GM23338 (cell line): Measurements from ENCODE around the gene GSDME. TPM values are rescaled to one million over a fixed set of nuclear protein-coding genes. Genes with fewer than 3 reads are reported as not detected.

ENCODE experiments used
- CREB1 ChIP-seq: fragments of 250-450 bp; sonication (Bioruptor Pico); IDR thresholded peaks from 2 replicates; pipeline ENCODE4 v1.5.0; 2020; ENCODE audit warnings: low read depth, mild to moderate bottlenecking, moderate library complexity
- EZH2 ChIP-seq: fragments of 200-600 bp; sonication (generic); IDR thresholded peaks from one replicate; pipeline ENCODE4 v1.8.0; 2017; ENCODE audit warnings: antibody characterized with exemption, mild to moderate bottlenecking, low read depth; ENCODE audit not compliant: unreplicated experiment
- NANOG ChIP-seq: IDR thresholded peaks from 2 replicates; pipeline ENCODE4 v1.6.1; 2016; ENCODE audit warnings: antibody characterized with exemption, borderline replicate concordance
- POLR2AphosphoS5 ChIP-seq: IDR thresholded peaks from 2 replicates; pipeline ENCODE4 v1.6.1; 2016; ENCODE audit warnings: antibody characterized with exemption, low read depth
- STAT1 ChIP-seq: IDR thresholded peaks from one replicate; pipeline ENCODE4 v1.6.1; 2016; ENCODE audit warnings: antibody characterized with exemption; ENCODE audit not compliant: unreplicated experiment
- ZNF114 ChIP-seq: fragments of 250-450 bp; sonication (Bioruptor Pico); IDR thresholded peaks from 2 replicates; pipeline ENCODE4 v1.5.0; 2020; ENCODE audit warnings: mild to moderate bottlenecking, moderate library complexity
- ZNF331 ChIP-seq: fragments of 250-450 bp; sonication (Bioruptor Pico); IDR thresholded peaks from 2 replicates; pipeline ENCODE4 v1.5.0; 2020; ENCODE audit warnings: low read depth, mild to moderate bottlenecking, moderate library complexity
- polyA plus RNA-seq: library from polyadenylated mRNA; unstranded; fragments of >200 nt; fragmentation: Nextera tagmentation; extraction: Ambion mirVana; gene quantifications from 2 replicates; pipeline ENCODE4 v1.2.1, GENCODE V29; 2016
- total RNA-seq: library from RNA; depleted of rRNA; stranded (reverse); fragments of >200 nt; shearing (Covaris generic); gene quantifications from 2 replicates; pipeline ENCODE4 v1.2.3, GENCODE V29; 2014
- TF ChIP-seq, protein P1 (sequence below): fragments of 250-450 bp; sonication (Bioruptor Pico); IDR thresholded peaks from 2 replicates; pipeline ENCODE4 v1.5.0; 2020; ENCODE audit warnings: mild to moderate bottlenecking, moderate library complexity
- TF ChIP-seq, protein P2 (sequence below), 2 experiments: fragments of 200-600 bp in 1 of 2; sonication (generic) in 1 of 2; conservative IDR thresholded peaks; 2 replicates each; pipeline versions ENCODE4 v1.5.1 to v1.6.1; 2016 to 2017; ENCODE audit warnings: antibody characterized with exemption in 2 of 2, low read depth in 2 of 2, mild to moderate bottlenecking in 2 of 2, moderate library complexity in 1 of 2
- TF ChIP-seq, protein P3 (sequence below): IDR thresholded peaks from one replicate; pipeline ENCODE4 v1.6.1; 2018; ENCODE audit warnings: antibody characterized with exemption; ENCODE audit not compliant: unreplicated experiment

The GSDME gene
- total and polyA plus RNA-seq, 2 experiments from 2014 or later = 8.3 to 8.5 TPM

DNA sequence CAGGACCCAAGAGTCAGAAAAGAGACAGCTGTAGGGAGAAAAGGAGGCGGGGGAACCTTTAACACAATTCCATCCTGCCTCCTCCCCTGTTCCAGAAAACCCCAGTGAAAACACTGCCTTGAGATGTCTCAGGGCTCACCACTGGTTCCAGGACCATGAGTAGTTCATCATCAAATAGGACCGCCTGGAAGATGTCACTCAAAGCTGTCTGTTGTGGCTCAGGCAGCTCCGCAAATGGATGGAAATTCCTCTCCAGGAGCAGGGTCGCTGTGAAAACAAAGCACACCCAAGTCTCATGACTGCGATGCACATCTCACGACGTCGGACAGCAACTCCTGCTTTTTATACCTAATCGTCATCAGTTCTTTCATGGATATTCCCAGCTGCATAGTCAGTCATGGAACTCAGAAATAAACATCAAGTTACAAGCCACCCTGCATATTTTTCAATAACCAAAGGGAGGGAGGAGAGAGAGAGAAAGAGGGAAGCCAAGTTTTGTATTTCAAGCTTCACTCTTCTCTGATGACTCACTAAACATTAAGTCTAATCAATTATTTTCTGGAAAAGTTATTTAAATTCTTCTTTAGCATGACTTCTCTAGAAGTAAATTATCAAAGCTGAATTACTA, 49.2 kb downstream of the GSDME start (continued):
- TF ChIP-seq, protein P1, sequence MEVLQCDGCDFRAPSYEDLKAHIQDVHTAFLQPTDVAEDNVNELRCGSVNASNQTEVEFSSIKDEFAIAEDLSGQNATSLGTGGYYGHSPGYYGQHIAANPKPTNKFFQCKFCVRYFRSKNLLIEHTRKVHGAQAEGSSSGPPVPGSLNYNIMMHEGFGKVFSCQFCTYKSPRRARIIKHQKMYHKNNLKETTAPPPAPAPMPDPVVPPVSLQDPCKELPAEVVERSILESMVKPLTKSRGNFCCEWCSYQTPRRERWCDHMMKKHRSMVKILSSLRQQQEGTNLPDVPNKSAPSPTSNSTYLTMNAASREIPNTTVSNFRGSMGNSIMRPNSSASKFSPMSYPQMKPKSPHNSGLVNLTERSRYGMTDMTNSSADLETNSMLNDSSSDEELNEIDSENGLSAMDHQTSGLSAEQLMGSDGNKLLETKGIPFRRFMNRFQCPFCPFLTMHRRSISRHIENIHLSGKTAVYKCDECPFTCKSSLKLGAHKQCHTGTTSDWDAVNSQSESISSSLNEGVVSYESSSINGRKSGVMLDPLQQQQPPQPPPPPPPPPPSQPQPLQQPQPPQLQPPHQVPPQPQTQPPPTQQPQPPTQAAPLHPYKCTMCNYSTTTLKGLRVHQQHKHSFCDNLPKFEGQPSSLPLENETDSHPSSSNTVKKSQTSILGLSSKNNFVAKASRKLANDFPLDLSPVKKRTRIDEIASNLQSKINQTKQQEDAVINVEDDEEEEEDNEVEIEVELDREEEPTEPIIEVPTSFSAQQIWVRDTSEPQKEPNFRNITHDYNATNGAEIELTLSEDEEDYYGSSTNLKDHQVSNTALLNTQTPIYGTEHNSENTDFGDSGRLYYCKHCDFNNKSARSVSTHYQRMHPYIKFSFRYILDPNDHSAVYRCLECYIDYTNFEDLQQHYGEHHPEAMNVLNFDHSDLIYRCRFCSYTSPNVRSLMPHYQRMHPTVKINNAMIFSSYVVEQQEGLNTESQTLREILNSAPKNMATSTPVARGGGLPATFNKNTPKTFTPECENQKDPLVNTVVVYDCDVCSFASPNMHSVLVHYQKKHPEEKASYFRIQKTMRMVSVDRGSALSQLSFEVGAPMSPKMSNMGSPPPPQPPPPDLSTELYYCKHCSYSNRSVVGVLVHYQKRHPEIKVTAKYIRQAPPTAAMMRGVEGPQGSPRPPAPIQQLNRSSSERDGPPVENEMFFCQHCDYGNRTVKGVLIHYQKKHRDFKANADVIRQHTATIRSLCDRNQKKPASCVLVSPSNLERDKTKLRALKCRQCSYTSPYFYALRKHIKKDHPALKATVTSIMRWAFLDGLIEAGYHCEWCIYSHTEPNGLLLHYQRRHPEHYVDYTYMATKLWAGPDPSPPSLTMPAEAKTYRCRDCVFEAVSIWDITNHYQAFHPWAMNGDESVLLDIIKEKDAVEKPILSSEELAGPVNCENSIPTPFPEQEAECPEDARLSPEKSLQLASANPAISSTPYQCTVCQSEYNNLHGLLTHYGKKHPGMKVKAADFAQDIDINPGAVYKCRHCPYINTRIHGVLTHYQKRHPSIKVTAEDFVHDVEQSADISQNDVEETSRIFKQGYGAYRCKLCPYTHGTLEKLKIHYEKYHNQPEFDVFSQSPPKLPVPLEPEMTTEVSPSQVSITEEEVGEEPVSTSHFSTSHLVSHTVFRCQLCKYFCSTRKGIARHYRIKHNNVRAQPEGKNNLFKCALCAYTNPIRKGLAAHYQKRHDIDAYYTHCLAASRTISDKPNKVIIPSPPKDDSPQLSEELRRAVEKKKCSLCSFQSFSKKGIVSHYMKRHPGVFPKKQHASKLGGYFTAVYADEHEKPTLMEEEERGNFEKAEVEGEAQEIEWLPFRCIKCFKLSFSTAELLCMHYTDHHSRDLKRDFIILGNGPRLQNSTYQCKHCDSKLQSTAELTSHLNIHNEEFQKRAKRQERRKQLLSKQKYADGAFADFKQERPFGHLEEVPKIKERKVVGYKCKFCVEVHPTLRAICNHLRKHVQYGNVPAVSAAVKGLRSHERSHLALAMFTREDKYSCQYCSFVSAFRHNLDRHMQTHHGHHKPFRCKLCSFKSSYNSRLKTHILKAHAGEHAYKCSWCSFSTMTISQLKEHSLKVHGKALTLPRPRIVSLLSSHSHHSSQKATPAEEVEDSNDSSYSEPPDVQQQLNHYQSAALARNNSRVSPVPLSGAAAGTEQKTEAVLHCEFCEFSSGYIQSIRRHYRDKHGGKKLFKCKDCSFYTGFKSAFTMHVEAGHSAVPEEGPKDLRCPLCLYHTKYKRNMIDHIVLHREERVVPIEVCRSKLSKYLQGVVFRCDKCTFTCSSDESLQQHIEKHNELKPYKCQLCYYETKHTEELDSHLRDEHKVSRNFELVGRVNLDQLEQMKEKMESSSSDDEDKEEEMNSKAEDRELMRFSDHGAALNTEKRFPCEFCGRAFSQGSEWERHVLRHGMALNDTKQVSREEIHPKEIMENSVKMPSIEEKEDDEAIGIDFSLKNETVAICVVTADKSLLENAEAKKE (CRISPR knock-in tag) = no peak
- no peak for TF ChIP-seq STAT1
- TF ChIP-seq, protein P2, sequence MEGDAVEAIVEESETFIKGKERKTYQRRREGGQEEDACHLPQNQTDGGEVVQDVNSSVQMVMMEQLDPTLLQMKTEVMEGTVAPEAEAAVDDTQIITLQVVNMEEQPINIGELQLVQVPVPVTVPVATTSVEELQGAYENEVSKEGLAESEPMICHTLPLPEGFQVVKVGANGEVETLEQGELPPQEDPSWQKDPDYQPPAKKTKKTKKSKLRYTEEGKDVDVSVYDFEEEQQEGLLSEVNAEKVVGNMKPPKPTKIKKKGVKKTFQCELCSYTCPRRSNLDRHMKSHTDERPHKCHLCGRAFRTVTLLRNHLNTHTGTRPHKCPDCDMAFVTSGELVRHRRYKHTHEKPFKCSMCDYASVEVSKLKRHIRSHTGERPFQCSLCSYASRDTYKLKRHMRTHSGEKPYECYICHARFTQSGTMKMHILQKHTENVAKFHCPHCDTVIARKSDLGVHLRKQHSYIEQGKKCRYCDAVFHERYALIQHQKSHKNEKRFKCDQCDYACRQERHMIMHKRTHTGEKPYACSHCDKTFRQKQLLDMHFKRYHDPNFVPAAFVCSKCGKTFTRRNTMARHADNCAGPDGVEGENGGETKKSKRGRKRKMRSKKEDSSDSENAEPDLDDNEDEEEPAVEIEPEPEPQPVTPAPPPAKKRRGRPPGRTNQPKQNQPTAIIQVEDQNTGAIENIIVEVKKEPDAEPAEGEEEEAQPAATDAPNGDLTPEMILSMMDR (conservative IDR thresholded peaks at IDR 0.05; ENCODE audit: low read depth in 2 of 2) = no peak
- TF ChIP-seq CREB1 (CRISPR knock-in tag) = no peak
- no peak for TF ChIP-seq ZNF331 (CRISPR knock-in tag)
- TF ChIP-seq, protein P3, sequence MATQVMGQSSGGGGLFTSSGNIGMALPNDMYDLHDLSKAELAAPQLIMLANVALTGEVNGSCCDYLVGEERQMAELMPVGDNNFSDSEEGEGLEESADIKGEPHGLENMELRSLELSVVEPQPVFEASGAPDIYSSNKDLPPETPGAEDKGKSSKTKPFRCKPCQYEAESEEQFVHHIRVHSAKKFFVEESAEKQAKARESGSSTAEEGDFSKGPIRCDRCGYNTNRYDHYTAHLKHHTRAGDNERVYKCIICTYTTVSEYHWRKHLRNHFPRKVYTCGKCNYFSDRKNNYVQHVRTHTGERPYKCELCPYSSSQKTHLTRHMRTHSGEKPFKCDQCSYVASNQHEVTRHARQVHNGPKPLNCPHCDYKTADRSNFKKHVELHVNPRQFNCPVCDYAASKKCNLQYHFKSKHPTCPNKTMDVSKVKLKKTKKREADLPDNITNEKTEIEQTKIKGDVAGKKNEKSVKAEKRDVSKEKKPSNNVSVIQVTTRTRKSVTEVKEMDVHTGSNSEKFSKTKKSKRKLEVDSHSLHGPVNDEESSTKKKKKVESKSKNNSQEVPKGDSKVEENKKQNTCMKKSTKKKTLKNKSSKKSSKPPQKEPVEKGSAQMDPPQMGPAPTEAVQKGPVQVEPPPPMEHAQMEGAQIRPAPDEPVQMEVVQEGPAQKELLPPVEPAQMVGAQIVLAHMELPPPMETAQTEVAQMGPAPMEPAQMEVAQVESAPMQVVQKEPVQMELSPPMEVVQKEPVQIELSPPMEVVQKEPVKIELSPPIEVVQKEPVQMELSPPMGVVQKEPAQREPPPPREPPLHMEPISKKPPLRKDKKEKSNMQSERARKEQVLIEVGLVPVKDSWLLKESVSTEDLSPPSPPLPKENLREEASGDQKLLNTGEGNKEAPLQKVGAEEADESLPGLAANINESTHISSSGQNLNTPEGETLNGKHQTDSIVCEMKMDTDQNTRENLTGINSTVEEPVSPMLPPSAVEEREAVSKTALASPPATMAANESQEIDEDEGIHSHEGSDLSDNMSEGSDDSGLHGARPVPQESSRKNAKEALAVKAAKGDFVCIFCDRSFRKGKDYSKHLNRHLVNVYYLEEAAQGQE = no peak
- TF ChIP-seq NANOG = no peak
- TF ChIP-seq POLR2AphosphoS5 = no peak
- no peak for TF ChIP-seq ZNF114 (CRISPR knock-in tag)
- no peak for TF ChIP-seq EZH2
